Measurements from ENCODE around the gene SLF2. TPM values are rescaled to one million over a fixed set of nuclear protein-coding genes. Genes with fewer than 3 reads are reported as not detected.

SLF2 gene
- total and polyA plus RNA-seq, 9 of the 15 experiments (the other 6 are each of a cell fraction or from before 2014, with no cell fraction given) = 1.7 to 18.4 (median 7.8) TPM

- no peaks in the 10 kb centered on the region for H3K36me3 ChIP-seq (ENCODE audit: control insufficient read depth, insufficient read depth, low read length)
- CTCF ChIA-PET (ENCODE audit: low intra/inter-chr PET ratio) = no interaction called here
- intact Hi-C loops (cut with micrococcal nuclease) (loop anchor here (10.0 kb wide), 2 partner anchors 108 to 528 kb away; partner anchors contain the start of gene SCD), in situ Hi-C loops (cut with MboI) (loop anchor here (10.0 to 25.0 kb wide), 2 partner anchors 311 to 438 kb away; no protein-coding TSS in a partner anchor)
- FAIRE-seq (no peak), ATAC-seq (no peak), DNase-seq (ENCODE audit: extremely low read depth in 1 of 4, low spot score in 3 of 4) (no peak)
- no peak overlapping the region for H2AFZ ChIP-seq (ENCODE audit: low read depth, low read length)
- 0% methylated on average over 5 of the region's 7 CpGs for WGBS (ENCODE audit: insufficient coverage, low coverage, missing lambda C conversion rate)
- H3K79me2 ChIP-seq (ENCODE audit: control insufficient read depth, insufficient read depth, low read length) = no peaks in the 10 kb centered on the region
- peaks cover 10% of the 10 kb centered on the region; the same call in 1 of the 2 replicates for H4K20me1 ChIP-seq (replicated peaks; ENCODE audit: control insufficient read depth, insufficient read depth, low read length)
- no peaks in the 10 kb centered on the region; a peak in 1 of 5 replicates for H3K4me1 ChIP-seq (replicated peaks in 1 of 2; ENCODE audit: control insufficient read depth in 2 of 2, insufficient read depth in 2 of 2, low read length in 2 of 2)
- POLR2A ChIA-PET = interaction anchor here (0.6 kb wide), 2 partner anchors 8 to 325 kb away, joined by 3 read pairs; no protein-coding TSS in a partner anchor
- no peak overlapping the region for H3K9ac ChIP-seq (ENCODE audit: insufficient read depth in 1 of 2, low read depth in 2 of 2, low read length in 2 of 2)
- H3K9me1 ChIP-seq (ENCODE audit: control insufficient read depth, insufficient read depth, low read length) = peaks cover 3% of the 10 kb centered on the region
- no peak overlapping the region for H3K4me3 ChIP-seq
- BruUV-seq (replicated peaks) = no TSS peak
- TF ChIP-seq SOX6 (IDR thresholded peaks at IDR 0.05) (no peak), CREM (IDR thresholded peaks at IDR 0.05; ENCODE audit: low read depth) (no peak), HMBOX1 (IDR thresholded peaks at IDR 0.05) (no peak), ZBTB43 (CRISPR knock-in tag; IDR thresholded peaks at IDR 0.05) (no peak), ZNF134 (CRISPR knock-in tag; conservative IDR thresholded peaks at IDR 0.05) (no peak), PREB (CRISPR knock-in tag; IDR thresholded peaks at IDR 0.05) (no peak), CTCF (IDR thresholded peaks at IDR 0.05 in 2 of 3, conservative IDR thresholded peaks at IDR 0.05 in 1 of 3; ENCODE audit: insufficient read depth in 2 of 3, low read depth in 1 of 3, low read length in 3 of 3) (no peak), POLR2AphosphoS2 (IDR thresholded peaks at IDR 0.05; ENCODE audit: low read length) (no peak), HMGXB4 (CRISPR knock-in tag; IDR thresholded peaks at IDR 0.05) (no peak), TEAD4 (IDR thresholded peaks at IDR 0.05; ENCODE audit: low read length) (no peak), TEAD4 (CRISPR knock-in tag; IDR thresholded peaks at IDR 0.05; ENCODE audit: borderline replicate concordance) (no peak)
- H3K27ac ChIP-seq (ENCODE audit: extremely low read depth, low read depth, low read length) = no peak overlapping the region
- H3K9me3 ChIP-seq (replicated peaks; ENCODE audit: control insufficient read depth, insufficient read depth, low read depth, low read length) = no peaks in the 10 kb centered on the region
- H3K27me3 ChIP-seq (ENCODE audit: control insufficient read depth in 2 of 2, insufficient read depth in 2 of 2, low read length in 2 of 2) = peaks cover 5 to 45% of the 10 kb centered on the region in 2 experiments; a peak in 4 of 5 replicates
- H3K4me2 ChIP-seq (ENCODE audit: insufficient read depth, low read length) = no peak overlapping the region
Measured at GRCh38 chr10:100873146-100873826, 39.5 kb upstream of the SLF2 start.
